Stimulated activated CD8-positive, alpha-beta memory T cell treated with anti-CD3 and anti-CD28 coated beads, Interleukin-15, amount 100 ng/mL, for 1 hour (primary cell): Measurements from ENCODE around the gene ABHD12.
"Not testable (repeated sequence)": the region's sequence is repeated elsewhere in the genome, so short reads cannot be mapped to it uniquely, and the experiment has no call there.

ENCODE experiments used
- DNase-seq: peaks from one replicate; pipeline ENCODE4 v3.0.0-alpha.2; 2020; ENCODE audit warnings: low read depth

ABHD12 gene

DNA sequence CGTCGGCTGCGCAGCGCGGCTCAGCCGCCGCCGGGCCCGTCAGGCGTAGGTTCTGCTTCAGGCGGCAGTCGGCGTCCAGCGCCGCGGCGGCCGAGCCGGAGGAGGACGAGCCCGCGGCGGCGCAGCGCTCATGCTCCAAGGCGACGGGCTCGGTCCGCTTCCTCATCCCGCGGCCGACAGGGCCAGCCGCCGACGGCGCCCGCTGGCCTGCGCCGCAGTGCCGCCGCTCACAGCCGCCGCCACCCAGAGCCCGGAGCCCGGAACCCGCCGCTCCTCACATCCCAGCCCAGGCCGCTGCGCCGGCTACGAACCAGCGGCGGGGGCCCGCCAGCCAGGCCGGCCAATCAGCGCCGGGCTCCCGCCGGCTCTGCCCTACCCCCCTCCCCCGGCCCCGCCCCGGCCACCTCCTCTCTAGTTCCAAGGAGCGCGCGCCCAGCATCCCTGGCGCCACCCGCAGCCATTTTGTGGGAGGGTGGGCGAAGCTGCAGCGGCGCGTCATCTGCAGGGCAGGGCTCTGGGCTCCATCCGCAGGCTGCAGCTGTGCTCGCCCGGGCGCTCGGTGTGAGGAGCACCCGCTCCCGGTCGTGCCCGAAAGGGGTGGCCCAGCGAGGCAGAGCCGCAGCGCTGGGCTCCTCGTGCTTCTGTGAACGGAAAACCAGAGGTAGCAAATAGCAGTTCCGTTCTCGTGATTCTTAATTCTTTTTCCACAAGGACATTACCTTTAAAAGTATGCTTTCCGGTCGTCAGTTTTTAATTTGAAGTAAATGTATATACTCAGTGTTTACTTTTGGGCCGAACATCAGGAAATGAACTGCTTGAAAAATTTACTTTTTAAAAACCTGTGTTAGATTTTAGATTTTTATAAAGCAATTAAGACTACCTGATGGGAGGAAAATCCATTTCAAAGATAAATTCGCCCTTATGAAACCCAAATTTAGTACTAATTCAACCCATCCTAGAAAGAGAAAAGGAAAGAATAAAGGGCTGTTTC lies at the start of gene ABHD12:
Gene ABHD12 (minus strand): TSS at position 298 of the 991 bp plus-strand sequence. CDS start 132 bp downstream, at position 166.
- peak; percentile 81 for DNase-seq

DNA sequence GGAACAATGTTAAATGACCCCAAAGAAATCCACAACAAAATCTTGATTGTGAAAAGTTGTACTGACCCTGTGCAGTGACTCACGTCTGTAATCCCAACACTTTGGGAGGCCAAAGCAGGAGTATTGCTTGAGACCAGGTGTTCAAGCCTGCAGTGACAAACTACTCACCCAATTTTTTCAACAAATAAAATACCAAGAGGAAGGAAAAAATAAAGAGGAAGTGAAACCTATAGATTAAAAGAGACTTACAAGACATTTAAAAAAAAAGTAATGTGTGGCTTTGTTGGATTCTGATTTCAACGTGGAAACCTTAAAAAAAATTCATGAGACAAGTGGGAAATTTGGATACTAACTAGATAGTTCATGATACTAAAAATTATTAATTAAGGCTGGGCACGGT lies 48.7 kb upstream of the ABHD12 start:
- DNase-seq, result no peak

DNA sequence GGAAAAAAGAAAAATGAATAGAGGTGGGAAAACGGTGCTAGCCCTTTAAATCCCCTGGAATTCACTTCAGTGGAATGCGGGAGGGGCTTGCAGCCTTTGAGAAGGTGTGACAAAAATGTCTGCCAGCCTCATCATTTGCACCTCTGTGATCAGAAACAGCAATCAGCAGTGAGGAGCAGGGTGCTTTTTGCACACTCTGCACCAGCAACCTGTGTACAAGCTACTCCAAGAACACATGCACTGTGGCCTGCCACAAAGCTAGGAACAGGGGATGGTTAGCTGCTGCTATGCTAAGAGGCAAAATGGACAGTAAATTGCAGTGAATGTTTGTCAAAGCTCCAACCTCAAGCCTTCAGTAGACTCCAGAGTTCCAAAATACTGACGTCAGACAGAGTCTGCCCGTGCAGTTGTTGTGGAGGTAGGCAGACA lies 46.5 kb upstream of the ABHD12 start:
- no peak for DNase-seq

DNA sequence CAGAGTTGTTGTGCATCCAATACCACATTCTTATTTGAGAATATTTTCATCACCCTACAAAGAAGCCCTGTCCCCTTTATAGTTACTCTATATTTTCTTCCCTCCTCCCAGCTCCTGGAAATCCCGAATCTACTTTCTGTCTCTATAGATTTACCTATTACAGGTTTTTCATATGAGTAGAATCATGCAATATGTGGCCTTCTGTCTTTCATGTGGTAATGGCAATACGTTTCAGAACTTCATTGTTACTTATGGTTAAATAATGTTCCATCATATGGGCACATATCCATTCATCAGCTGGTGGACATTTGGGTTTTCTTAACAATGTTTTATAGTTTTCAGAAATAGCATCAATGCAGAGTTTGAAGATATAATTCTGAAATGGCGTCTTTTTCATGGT lies 33.9 kb upstream of the ABHD12 start:
- no peak for DNase-seq

DNA sequence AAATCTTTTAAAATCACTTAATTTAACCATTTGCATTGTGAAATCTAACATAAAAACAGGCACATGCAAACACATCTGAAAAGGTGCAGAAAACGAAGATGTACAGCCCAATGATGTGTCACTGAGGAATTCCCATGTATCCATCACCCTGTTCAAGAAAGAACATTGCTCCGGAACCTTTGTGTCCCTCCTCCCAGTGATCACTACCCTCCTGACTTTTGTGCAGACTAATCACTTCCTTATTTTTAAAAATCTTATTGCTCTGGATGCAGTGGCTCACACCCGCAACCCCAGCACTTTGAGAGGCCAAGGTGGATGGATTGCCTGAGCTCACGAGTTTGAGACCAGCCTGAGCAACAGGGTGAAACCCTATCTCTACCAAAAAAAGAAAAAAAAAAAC lies 31.4 kb upstream of the ABHD12 start:
- no peak for DNase-seq

DNA sequence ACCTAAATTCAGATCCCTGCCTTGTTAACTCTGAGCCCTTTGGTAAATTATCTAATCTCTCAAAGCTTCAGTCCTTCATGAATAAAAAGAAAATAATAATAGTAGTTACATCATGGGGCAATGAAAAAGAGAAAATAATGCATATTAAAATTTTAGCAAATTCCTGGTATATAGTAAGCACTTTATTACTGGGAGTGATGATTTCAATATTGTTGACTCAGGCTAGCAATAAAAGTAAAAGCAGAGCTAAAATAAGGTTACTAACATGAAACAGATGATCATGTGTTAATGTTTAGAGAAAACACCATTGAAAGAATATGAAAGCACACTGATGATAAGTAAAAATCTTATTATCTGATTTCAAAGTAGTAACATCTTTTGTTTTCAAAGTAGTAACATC lies 30.5 kb upstream of the ABHD12 start:
- DNase-seq, result no peak

DNA sequence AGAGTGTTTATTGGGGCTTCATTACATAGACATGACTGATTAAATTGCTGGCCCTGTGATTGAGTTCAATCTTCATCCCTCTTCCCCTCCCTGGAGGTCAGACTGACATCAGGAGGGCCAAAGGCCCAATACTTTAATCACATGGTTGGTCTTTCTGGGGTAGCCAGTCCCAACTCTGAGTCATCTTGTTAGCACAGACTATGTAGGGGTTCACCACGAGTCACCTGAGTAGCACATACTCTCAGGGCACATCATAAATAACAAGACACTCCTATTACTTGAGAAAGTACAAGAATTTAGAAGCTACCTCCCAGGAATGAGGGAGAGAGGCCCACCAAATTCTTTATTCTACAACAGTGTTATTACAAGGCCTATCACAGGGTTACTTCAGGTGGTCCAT lies 28.1 kb upstream of the ABHD12 start:
- DNase-seq, result no peak

DNA sequence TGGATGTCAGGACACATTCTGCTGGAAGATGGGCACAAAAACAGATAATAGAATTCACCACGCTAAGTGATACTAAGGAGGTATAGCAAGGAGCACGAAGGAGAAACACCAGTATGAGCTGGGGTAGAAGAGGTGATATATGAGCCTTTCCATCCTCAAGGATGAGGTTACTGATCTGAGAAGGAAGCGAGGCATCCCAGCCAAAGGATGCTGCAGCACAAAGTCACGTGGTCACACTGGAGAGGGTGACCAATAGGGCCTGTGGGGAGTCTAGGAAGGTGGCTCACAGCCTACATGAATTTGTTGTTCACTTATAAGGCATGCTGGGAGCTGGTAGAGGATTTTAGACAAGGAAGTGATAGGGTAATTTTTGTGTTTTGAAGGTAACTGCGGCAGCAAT lies 18.3 kb upstream of the ABHD12 start:
- no peak for DNase-seq

DNA sequence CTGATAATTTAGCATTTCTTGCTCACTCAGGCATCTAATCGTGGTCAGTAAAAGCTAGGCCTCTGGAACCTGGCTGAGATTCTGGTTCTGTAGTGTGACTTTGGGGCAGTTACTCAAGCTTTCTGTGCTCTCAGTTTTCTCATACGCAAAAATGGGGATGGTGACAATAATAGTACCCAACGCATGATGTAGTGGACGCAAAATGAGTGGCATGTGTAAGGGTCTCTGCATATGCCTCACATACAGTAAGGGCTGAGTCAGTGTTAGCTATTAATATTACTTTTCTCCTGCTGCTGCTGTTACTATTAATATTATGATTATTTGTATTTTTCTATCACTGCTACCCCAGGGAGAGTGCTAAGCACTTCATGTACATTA lies 17.5 kb upstream of the ABHD12 start:
- DNase-seq, result no peak

DNA sequence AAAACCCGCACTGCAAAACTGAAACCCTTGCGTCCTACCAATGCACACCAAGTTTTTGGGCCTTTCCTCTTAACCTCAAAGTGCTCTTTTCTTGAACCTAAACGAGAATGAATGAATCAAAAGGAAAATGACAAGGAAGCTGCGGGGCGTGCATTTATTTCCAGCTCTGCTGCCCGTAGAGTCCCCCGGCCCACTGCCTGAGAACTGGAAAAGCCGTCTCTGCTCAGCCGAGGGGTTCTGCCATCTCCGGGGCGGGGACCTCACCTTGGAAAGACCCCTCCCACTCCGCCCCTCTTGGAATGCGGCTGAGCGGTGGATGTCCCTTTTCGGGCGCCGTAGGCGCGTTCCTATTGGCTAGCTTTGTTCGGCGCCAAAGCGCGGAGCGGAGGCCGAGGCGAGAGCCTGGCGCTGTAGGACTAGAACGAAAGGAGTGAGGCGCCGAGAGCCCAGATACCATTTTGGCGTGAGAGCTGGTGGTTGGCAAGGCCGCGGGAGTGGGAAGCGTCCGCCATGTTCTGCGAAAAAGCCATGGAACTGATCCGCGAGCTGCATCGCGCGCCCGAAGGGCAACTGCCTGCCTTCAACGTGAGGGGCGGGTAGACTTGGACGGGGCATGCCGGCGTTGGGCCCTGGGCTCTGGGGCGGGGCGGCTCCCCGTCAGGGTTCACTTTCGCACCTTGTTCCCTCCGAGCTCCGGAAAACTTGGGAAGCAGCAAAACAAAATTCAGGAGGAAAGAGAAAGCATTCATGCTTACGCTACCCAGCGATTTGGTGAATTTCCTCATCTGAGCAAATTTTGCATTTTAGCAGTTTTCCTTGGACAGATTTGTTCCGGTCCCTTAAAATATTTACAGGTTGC lies 16.9 kb upstream of the ABHD12 start, which contains the start of gene GINS1:
Gene GINS1 (plus strand): TSS at position 363 of the 859 bp plus-strand sequence. CDS start 148 bp downstream, at position 511.
- peak; percentile 48 for DNase-seq

DNA sequence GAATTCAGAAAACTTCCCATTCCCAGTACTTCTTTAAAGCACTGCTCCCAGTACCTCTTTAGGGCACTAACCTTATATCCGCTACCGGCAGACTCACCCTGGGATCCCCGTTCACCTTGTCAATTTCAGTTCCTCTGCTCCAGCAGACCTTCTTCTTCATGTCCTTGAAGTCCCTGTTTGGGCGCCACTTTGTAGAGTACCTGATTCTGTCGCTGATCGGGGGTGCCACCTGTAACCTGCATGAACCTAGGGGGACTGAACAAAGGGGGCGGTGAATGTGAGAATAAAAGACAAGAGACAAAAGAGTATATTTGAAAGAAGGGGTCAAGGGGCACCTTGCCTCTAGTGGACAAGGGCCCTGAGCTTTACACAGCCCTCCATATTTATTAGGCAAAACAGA lies 11.9 kb upstream of the ABHD12 start:
- DNase-seq, result no peak

DNA sequence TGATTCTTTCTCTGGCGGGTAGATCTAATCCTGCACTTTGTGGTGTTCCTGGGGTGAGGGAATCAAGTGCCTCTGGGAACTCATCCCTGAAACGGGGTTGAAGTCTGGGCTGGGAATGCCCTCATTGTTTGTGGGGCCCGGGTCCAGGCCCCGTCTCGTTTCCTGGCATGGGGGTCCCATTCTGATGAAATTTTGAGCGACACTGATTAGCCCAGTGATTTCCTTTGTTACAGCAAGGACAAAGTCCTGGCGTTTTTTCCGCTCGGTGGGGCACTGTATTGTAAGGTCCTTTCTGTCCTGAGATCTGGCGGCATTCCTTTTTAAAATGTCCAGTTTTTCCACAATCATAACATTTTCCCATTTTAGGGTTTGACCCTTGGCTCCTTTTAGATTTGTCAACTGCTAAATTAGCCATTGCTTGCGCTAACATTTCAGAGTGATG lies 9.7 kb upstream of the ABHD12 start:
- not testable (repeated sequence) for DNase-seq

DNA sequence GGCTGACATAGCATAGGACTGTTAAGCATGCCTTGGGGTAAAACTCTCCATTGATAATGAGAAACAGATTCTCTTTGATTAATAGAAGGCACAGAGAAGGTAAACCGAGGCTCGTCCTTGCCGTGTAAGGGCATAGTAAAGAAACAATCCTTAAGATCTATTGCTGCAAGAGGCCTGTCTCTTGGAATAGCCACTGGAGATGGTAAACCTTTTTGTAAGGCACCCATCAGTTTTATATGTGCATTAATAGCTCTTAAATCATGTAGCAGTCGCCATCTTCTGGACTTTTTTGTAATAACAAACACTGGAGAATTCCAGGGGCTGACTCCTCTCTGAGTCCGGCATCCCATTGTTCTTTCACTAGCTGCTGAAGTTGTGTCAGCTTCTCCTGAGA lies 8.4 kb upstream of the ABHD12 start:
- no peak for DNase-seq

DNA sequence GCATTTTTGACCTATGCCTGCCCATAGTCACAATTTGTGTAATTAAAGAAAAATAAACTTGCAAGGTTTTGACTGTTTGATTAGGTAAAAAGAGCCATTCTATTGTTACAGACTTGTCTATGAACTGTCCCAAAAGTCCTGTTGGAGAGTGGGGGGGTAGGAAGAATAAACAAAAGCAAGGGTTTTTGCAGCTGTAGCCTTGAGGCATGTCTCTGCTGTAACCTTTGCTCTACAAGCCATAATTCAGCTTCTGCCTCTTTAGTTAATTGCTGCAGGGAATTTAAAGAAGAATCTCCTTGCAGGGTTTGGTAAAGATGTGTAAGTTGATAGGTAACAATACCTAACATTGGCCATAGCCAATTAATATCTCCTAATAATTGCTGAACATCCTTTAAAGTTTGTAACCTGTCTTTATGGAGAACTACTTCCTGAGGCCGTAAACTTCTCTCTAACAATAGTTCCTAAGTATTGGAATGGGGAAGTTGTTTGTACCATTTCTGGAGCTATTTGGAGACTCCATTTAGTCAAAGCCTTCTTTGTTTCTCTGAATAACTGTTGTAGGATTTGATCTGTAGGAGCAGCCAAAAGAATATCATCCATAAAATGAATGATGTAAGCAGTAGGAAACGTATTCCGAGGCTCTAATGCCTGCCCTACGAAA lies 7.9 kb upstream of the ABHD12 start:
- DNase-seq, result no peak

DNA sequence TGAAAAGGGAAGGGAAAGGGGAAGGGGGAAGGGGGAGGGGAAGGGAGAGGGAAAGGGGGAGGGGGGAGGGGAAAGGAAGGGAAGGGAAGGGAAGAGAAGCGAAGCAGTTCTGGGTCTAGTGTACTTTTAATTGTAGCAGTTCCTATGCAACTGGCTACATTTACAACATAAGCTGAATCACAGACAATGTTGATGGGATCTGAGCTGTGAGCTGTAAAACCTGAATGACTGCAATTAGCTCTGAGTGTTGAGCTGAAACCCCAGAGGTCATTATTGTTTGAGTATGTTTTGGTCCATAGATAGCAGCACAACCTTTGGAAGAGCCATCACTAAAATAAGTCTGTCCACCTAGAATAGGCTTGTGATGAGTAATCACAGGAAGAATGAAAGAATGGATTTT lies 7.2 kb upstream of the ABHD12 start:
- DNase-seq, result no peak

DNA sequence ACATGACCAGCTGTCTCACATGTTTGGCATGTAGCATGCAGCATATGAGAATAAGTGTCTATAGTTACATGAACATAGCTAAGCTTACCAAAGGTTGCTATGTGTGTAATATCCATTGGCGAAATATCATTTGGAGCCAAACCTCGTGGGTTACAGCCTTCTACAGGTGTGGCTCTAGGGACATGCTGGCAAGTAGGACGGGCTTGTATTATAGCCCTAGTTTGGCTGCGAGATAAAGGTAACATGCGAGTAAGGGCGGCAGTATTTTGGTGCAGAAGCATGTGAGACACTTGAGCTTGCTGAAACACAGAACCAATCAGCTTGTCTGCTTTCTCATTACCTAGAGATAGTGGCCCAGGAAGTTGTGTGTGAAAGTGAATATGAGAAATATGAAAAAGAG lies 6.5 kb upstream of the ABHD12 start:
- no peak for DNase-seq

DNA sequence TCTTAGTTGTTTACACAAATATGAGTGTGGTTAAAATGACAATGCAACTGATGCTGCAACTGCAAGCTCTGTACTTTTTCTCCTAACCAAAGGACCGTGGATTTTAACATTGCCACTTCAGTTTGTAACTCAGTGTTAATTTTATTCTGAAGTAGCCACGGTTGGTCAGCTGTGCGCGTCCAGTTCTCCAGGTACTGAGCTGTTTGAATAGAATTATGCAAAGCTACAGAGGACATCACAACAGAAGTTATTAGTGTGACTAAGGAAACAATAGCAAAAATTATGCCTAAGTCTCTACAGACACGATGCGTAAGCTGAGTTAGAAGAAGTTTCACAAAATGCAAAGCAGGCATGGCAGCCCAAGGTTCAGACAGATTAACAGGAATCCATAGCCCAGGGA lies 4.4 kb upstream of the ABHD12 start:
- DNase-seq, result no peak

DNA sequence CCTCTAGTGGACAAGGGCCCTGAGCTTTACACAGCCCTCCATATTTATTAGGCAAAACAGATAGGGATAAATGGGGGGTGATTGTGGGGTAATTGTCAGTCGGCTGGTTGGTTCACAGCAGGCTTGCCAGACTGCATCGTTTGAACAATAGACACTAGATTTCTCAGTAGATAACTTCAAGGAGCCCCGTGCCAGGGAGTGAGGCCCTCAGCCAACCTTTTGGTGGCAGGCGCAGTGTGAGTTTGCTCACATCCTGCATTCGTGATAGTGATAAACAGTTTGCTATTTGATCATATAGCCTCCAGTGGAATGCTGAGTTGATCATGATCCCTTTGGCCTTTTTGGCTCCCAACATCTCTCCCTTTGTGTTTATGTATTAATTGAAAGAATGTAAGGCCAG lies 3.6 kb upstream of the ABHD12 start:
- no peak for DNase-seq

DNA sequence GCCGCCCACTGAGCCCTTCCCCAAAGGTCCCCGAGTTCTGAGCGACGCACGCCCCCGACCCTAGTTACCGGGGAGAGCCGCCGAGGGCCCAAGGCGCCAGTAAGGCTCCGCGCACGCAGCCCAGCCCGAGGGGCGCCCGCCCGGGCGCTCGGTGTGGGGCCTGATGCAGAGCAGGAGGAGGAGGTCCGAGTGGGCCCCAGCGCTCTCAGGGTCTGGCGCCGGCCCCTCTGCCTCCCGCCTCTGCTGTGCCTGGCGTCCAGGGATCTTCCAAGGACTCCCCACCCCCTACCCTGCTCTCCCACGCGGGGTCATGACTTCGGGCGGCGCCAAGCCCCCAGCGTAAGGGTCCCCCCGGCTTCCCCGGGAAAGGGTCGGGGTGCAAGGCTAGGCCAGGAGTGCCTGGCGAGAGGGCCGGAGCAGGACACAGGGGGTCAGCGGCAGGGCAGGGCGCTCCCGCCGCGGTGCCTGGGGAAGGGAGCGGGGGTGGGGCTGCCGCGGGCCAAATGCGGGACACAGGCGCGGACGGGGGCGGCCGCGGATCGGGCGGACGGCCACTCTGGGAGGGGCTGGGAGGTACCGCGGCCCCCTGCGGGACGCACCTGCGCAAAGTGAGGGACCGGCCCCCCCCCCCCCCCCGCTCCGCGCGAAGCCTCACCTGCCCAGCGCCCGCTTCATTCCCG lies 637 bp downstream of the ABHD12 start:
- no peak for DNase-seq

DNA sequence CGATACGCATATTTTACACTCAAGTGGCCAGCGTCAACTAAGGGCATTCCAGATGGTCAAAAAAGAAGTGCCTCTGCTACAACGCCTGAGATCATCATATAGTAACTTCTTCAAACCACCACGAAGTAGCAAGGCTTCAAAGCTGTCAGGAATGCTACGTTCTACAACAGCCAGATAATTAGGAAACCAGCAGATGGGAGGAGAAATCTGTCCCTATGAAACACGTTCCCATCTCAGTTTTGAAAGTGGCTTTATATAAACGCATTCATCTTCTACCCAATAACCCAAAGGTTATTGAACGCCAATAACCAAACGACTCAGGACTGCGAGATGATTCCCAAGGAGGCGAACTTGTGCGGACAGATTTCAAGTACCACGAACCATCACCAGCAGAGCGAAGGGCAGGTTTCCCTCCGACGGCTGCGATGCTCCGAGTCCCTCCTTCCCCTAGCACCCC lies 1.2 kb downstream of the ABHD12 start:
- DNase-seq, result no peak

DNA sequence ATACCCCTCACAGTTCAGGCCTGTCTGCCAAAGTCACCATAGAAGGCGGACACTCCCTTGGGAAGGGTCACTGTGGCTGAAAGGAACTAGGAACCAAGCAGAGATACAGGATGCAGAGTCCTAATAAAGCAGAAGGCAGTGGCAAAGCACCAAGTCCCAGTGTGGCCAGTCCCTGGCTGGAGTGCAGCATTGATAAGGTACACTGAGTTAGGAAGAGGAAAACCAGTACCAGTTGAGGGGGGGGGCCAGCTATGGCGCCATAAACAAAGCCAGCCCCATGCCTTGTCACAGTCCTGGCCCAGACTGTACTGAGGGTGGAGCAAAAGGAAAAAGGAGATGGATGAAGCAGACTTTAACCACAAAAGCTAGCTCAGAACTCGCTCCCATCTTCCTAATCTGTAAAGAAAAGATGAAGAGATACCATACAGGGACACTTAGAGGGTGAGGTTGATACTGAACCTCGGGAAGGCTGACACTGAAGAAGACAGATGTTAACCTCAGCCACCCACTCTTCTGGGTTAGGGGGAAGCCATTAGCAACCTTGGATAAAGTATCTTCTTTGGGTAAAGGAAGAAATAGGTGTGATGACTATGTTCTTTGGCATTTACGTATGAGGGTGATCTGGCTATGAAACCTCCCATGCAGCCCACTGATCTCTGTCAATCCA lies 7.8 kb downstream of the ABHD12 start:
- DNase-seq, result no peak
